Adipocyte (in vitro differentiated cells): ENCODE results near the gene NPTN.
"Not testable (repeated sequence)": the region's sequence is repeated elsewhere in the genome, so short reads cannot be mapped to it uniquely, and the experiment has no call there.

Experiments used
- DNase-seq: peaks from one replicate; pipeline ENCODE4 v3.0.0-alpha.2; 2015; ENCODE audit warnings: low read depth
- H3K27me3 ChIP-seq: replicated peaks from 2 replicates; pipeline ENCODE4 v1.7.0; 2013; ENCODE audit warnings: mild to moderate bottlenecking, low read length, moderate library complexity; ENCODE audit not compliant: control insufficient read depth, insufficient read depth
- H3K36me3 ChIP-seq: 2 replicates; pipeline ENCODE4 v1.7.0; 2013; ENCODE audit warnings: low read length, mild to moderate bottlenecking, moderate library complexity; ENCODE audit not compliant: control insufficient read depth, insufficient read depth, severe bottlenecking
- H3K4me1 ChIP-seq: 2 replicates; pipeline ENCODE4 v1.7.0; 2013; ENCODE audit warnings: mild to moderate bottlenecking, low read length, moderate library complexity; ENCODE audit not compliant: control insufficient read depth, insufficient read depth
- H3K4me3 ChIP-seq: 2 replicates; pipeline ENCODE4 v1.7.0; 2013; ENCODE audit warnings: mild to moderate bottlenecking, low read length, moderate library complexity
- H3K9ac ChIP-seq: 2 replicates; pipeline ENCODE4 v1.7.0; 2013; ENCODE audit warnings: mild to moderate bottlenecking, low read length, moderate library complexity
- H3K9me3 ChIP-seq: 2 replicates; pipeline ENCODE4 v1.7.0; 2013; ENCODE audit warnings: mild to moderate bottlenecking, low read length, moderate library complexity; ENCODE audit not compliant: control insufficient read depth

NPTN gene

DNA sequence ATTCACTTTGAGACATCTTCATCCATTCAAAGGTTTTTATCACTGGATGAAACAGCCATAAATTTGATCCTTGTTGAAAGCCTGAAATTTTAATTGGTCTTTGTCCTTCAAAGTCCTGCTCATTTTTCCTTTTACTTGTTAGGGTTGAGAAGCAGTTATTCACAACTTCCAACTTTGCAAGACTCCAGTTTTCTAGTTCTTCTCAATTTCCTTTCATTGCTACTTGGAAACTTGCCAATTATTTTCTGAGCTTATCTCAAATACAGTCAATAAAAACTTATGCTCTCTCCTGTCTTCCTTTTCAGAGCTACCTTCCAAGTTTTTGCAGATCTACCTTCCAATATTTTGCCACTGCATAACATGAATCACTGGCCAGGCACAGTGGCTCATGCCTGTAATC lies 27.3 kb upstream of the NPTN start:
- no peak for DNase-seq
- no peak overlapping the region for H3K4me3 ChIP-seq
- H3K4me1 ChIP-seq = no peaks in the 10 kb centered on the region
- peaks cover 5% of the 10 kb centered on the region for H3K9me3 ChIP-seq
- H3K36me3 ChIP-seq = no peaks in the 10 kb centered on the region
- no peak overlapping the region for H3K9ac ChIP-seq
- peaks cover 16% of the 10 kb centered on the region for H3K27me3 ChIP-seq

DNA sequence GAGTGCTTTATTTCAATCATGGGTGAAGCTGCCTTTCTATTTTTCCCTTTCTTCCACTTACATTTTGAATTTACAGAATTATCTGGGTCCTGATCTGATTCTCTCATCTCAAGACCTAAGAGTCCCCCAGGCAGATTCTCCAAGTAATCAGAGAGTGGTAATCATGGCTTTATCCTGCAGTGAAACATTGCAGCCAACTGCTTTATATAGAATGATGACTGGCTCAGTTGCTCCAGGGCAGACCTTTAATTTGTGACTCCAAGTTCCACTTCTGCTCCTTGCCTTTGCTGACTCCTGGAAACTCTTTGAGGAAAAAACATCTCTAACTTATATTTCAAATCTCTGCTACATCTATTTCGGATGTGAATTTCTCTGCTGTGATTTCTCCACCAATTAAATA lies 25.5 kb upstream of the NPTN start:
- no peaks in the 10 kb centered on the region for H3K36me3 ChIP-seq
- H3K4me1 ChIP-seq = no peaks in the 10 kb centered on the region
- no peak overlapping the region for H3K9ac ChIP-seq
- peaks cover 16% of the 10 kb centered on the region for H3K27me3 ChIP-seq
- H3K4me3 ChIP-seq = no peak overlapping the region
- no peak for DNase-seq
- peaks cover 5% of the 10 kb centered on the region for H3K9me3 ChIP-seq

DNA sequence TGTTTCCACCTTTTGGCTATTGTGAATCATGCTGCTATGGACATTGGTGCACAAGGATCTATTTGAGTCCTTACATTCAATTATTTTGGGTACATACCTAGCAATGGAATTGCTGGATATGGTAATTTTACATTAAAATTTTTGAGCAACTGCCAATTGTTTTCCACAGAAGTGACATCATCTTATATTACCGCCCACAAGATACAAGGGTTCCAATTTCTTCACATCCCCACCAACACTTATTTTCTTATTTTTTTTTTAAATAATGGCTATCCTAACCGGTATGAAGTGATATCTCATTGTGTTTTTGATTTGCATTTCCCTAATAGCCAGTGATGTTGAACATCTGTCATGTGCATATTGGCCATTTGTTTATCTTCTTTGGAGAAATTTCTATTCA lies 22.5 kb upstream of the NPTN start:
- H3K36me3 ChIP-seq = no peaks in the 10 kb centered on the region

DNA sequence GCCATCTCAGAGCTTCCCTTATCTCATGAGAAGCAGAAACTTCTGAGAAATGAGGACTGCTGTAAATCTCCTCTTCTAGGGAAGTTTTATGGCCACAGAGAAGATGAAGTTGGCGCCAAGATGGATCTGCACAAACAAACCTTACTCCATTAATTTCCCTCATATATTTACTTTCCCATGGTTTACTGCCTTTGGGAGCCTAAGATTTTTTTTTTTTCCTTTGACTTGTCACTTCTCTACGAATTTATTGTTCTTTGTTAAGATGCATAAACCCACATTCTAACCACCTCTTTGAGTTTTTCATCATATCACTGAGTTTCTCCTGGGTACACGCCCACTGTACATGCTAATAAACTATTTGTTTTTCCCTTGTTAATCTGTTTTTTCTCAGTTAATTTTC lies 21.5 kb upstream of the NPTN start:
- Histone ChIP-seq H3K9me3 (no peaks in the 10 kb centered on the region), H3K4me1 (peaks cover 10% of the 10 kb centered on the region), H3K9ac (no peak overlapping the region), H3K27me3 (peaks cover 5% of the 10 kb centered on the region), H3K4me3 (no peak overlapping the region), H3K36me3 (no peaks in the 10 kb centered on the region)
- DNase-seq = no peak

More for the DNA sequence above, 22.5 kb upstream of the NPTN start:
- H3K4me3 ChIP-seq = no peak overlapping the region
- H3K4me1 ChIP-seq = peaks cover 7% of the 10 kb centered on the region
- peaks cover 8% of the 10 kb centered on the region for H3K27me3 ChIP-seq
- no peak overlapping the region for H3K9ac ChIP-seq
- DNase-seq = no peak
- no peaks in the 10 kb centered on the region for H3K9me3 ChIP-seq

DNA sequence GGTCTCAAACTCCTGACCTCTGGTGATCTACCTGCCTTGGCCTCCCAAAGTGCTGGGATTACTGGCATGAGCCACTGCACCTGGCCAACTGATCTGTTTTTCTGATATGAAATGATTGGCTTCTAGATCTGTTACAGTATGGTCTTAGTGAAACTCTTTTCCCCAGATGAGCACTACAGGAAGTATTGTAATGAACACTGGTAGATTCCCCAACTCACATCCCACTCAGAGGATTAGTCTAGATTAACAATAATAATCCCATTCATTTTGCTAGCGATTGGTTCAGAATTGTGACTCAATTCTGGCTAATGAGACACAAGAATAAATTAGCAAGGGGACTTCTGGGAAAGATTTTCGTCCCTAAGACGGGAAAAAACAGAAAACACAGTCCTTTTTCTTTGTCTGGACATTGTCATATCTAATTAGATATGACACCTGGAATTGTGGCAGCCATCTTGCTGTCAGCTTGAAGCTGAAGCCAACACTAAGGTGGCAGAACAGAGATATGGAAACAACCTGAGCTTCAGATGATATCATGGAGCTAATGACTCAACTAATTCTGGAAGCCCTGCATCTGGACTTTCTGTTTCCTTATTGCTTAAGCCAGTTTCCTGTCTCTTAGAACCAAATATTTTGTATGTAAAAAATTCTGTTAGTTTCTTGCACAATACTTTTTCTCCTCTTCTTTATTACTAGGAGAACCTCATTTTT lies 17.4 kb upstream of the NPTN start:
- peaks cover 10% of the 10 kb centered on the region for H3K4me1 ChIP-seq
- H3K4me3 ChIP-seq = peak overlapping the region; percentile 55
- H3K9me3 ChIP-seq = no peaks in the 10 kb centered on the region
- DNase-seq = peak; percentile 90
- H3K36me3 ChIP-seq = no peaks in the 10 kb centered on the region
- H3K27me3 ChIP-seq = no peaks in the 10 kb centered on the region
- H3K9ac ChIP-seq = no peak overlapping the region

DNA sequence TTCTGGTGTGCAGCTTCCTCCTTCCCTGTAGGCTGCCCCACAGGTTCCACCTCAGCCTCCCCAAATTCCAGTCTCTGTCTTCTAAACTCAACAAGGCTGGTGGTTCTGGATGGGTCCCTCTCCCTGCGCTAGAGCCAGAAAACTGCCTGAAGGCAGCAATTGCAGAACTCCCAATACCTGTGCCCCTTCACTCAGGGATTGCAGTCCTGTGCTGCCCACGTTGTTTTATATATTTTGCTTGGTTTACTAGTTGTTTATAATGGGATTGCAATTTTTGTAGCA lies 14.8 kb upstream of the NPTN start:
- Histone ChIP-seq H3K4me1 (peaks cover 10% of the 10 kb centered on the region), H3K36me3 (no peaks in the 10 kb centered on the region), H3K4me3 (no peak overlapping the region), H3K27me3 (no peaks in the 10 kb centered on the region), H3K9ac (no peak overlapping the region), H3K9me3 (no peaks in the 10 kb centered on the region)
- no peak for DNase-seq

- Histone ChIP-seq H3K4me1 (peaks cover 10% of the 10 kb centered on the region), H3K4me3 (no peak overlapping the region), H3K9ac (no peak overlapping the region), H3K27me3 (no peaks in the 10 kb centered on the region), H3K36me3 (no peaks in the 10 kb centered on the region), H3K9me3 (no peaks in the 10 kb centered on the region)
- DNase-seq = no peak
These were observed 14.2 kb upstream of the NPTN start for GRCh38 chr15:73647259-73648013.

DNA sequence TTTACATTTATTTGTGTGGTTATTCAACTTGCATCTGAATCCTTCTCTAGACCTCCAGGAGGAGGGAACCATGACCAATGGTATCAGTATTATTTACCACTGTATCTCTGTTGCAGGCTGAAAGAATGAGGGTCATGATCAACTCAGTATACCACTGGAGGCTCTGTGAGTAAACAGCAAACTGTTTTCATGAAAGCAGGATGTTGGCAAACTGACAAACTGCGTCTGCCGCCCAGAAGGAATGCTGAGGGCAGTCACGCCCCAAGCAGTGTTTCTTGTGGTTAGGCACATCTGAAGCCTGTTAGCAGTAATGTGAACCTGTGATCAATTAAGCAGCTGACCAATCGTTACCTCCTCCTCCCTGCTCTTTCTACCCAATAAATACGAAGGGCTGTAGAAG lies 6.3 kb upstream of the NPTN start:
- H3K4me3 ChIP-seq, H3K27me3 ChIP-seq, H3K9ac ChIP-seq, H3K36me3 ChIP-seq, H3K9me3 ChIP-seq, H3K4me1 ChIP-seq: not testable (repeated sequence)
- DNase-seq = peak; percentile 74

GRCh38 chr15:73637527-73637926 lies 4.3 kb upstream of the NPTN start:
- H3K4me1 ChIP-seq = peaks cover 12% of the 10 kb centered on the region
- peak; percentile 36 for DNase-seq
- H3K36me3 ChIP-seq = no peaks in the 10 kb centered on the region
- H3K27me3 ChIP-seq = no peaks in the 10 kb centered on the region
- peaks cover 7% of the 10 kb centered on the region for H3K9me3 ChIP-seq
- H3K9ac ChIP-seq = no peak overlapping the region
- no peak overlapping the region for H3K4me3 ChIP-seq

- DNase-seq = peak; percentile 96
- Histone ChIP-seq H3K9me3 (no peaks in the 10 kb centered on the region), H3K4me3 (peak overlapping the region; percentile 82), H3K36me3 (no peaks in the 10 kb centered on the region), H3K4me1 (peaks cover 41% of the 10 kb centered on the region), H3K27me3 (no peaks in the 10 kb centered on the region), H3K9ac (peak overlapping the region; percentile 88)
These were observed 854 bp upstream of the NPTN start for GRCh38 chr15:73633991-73634495.

DNA sequence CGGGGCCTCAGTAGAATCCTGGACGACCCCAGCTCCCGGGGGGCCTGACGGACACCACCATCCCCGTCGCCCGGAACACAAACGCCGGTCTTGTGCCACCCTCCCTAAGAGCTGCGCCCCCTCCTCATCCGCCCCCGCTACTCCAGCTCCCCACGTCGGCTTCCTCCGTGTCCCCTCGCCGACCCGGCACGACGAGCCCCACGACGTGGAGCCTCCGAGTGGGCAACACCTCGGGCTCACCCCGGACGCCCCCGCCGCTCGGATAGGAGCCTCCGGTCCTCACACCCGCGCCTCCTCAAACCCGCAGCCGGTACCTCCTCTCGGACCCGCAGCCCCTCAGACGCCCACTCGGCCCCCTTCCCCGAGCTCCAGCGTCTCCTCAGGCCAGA lies 525 bp downstream of the NPTN start:
- DNase-seq = peak; percentile 54
- no peaks in the 10 kb centered on the region for H3K27me3 ChIP-seq
- H3K4me1 ChIP-seq = peaks cover 45% of the 10 kb centered on the region
- H3K9ac ChIP-seq = peak overlapping the region; percentile 93
- H3K9me3 ChIP-seq = no peaks in the 10 kb centered on the region
- no peaks in the 10 kb centered on the region for H3K36me3 ChIP-seq
- peak overlapping the region; percentile 91 for H3K4me3 ChIP-seq
